KMS-11 (cell line): ENCODE data around the gene RPL13.

Experiments
- H2AFZ ChIP-seq: fragments of 200-600 bp; sonication (generic); 2 replicates; pipeline ENCODE4 v1.6.1; 2016; ENCODE audit warnings: antibody characterized with exemption, mixed run types, low read depth
- H3K27ac ChIP-seq: fragments of 200-600 bp; sonication (generic); 2 replicates; pipeline ENCODE4 v1.6.1; 2016; ENCODE audit warnings: mild to moderate bottlenecking, mixed run types
- H3K27me3 ChIP-seq: fragments of 200-600 bp; sonication (generic); 2 replicates; pipeline ENCODE4 v1.6.1; 2017; ENCODE audit warnings: mild to moderate bottlenecking, low read depth, mixed run types, moderate library complexity; ENCODE audit not compliant: insufficient read depth
- H3K36me3 ChIP-seq: fragments of 200-600 bp; sonication (generic); 2 replicates; pipeline ENCODE4 v1.6.1; 2017; ENCODE audit warnings: mild to moderate bottlenecking, mixed run types; ENCODE audit not compliant: insufficient read depth
- H3K4me1 ChIP-seq: fragments of 200-600 bp; sonication (generic); 2 replicates; pipeline ENCODE4 v1.6.1; 2016; ENCODE audit warnings: mild to moderate bottlenecking, low read depth, mixed run types; ENCODE audit not compliant: poor library complexity, severe bottlenecking
- H3K4me2 ChIP-seq: fragments of 200-600 bp; sonication (generic); 2 replicates; pipeline ENCODE4 v1.7.0; 2016; ENCODE audit warnings: mild to moderate bottlenecking, mixed run types
- H3K4me3 ChIP-seq: fragments of 200-600 bp; sonication (generic); IDR thresholded peaks from 2 replicates; pipeline ENCODE4 v1.6.1; 2017; ENCODE audit warnings: low read depth, low read length, mixed read lengths; ENCODE audit not compliant: insufficient read depth
- H3K79me2 ChIP-seq: fragments of 200-600 bp; sonication (generic); 2 replicates; pipeline ENCODE4 v1.6.1; 2016; ENCODE audit warnings: low read depth, mixed run types; ENCODE audit not compliant: insufficient read depth
- H3K9ac ChIP-seq: fragments of 200-600 bp; sonication (generic); 2 replicates; pipeline ENCODE4 v1.6.1; 2016; ENCODE audit warnings: mild to moderate bottlenecking, mixed run types
- H4K20me1 ChIP-seq: fragments of 200-600 bp; sonication (generic); 2 replicates; pipeline ENCODE4 v1.6.1; 2016; ENCODE audit warnings: mild to moderate bottlenecking, mixed run types; ENCODE audit not compliant: insufficient read depth
- CTCF ChIP-seq: fragments of 200-600 bp; sonication (generic); conservative IDR thresholded peaks from 2 replicates; pipeline ENCODE4 v1.6.1; 2017; ENCODE audit warnings: low read depth, mild to moderate bottlenecking, antibody characterized with exemption, low read length, moderate library complexity, mixed read lengths

RPL13 gene

GRCh38 chr16:89581045-89581695, 20.7 kb downstream of the RPL13 start:
- no peak overlapping the region for H3K4me3 ChIP-seq
- no peaks in the 10 kb centered on the region for H3K27me3 ChIP-seq
- H3K79me2 ChIP-seq: peaks cover 13% of the 10 kb centered on the region; the same call in 1 of the 2 replicates
- no peaks in the 10 kb centered on the region for H3K4me1 ChIP-seq
- no peak overlapping the region for H2AFZ ChIP-seq
- no peak overlapping the region for H3K4me2 ChIP-seq
- H4K20me1 ChIP-seq: no peaks in the 10 kb centered on the region
- TF ChIP-seq CTCF: no peak
- H3K36me3 ChIP-seq: no peaks in the 10 kb centered on the region
- H3K27ac ChIP-seq: no peak overlapping the region
- H3K9ac ChIP-seq: no peak overlapping the region

- H4K20me1 ChIP-seq: no peaks in the 10 kb centered on the region
- 0 out of 2 replicates have a peak, but pooled peaks cover 4% of the 10 kb centered on the region for H3K79me2 ChIP-seq
- no peak overlapping the region for H3K4me3 ChIP-seq
- no peaks in the 10 kb centered on the region for H3K4me1 ChIP-seq
- no peaks in the 10 kb centered on the region for H3K27me3 ChIP-seq
- no peak for TF ChIP-seq CTCF
- no peak overlapping the region for H3K9ac ChIP-seq
- no peak overlapping the region for H3K4me2 ChIP-seq
- H3K36me3 ChIP-seq: no peaks in the 10 kb centered on the region
- H2AFZ ChIP-seq: no peak overlapping the region
- no peak overlapping the region for H3K27ac ChIP-seq
Observed at GRCh38 chr16:89581861-89582563, 21.5 kb downstream of the RPL13 start.

GRCh38 chr16:89582614-89583196, 22.2 kb downstream of the RPL13 start:
- no peaks in the 10 kb centered on the region for H4K20me1 ChIP-seq
- H2AFZ ChIP-seq: no peak overlapping the region
- no peaks in the 10 kb centered on the region for H3K36me3 ChIP-seq
- no peaks in the 10 kb centered on the region for H3K79me2 ChIP-seq
- no peak overlapping the region for H3K9ac ChIP-seq
- TF ChIP-seq CTCF: no peak
- H3K4me2 ChIP-seq: no peak overlapping the region
- H3K4me1 ChIP-seq: no peaks in the 10 kb centered on the region
- H3K4me3 ChIP-seq: no peak overlapping the region
- no peaks in the 10 kb centered on the region for H3K27me3 ChIP-seq
- no peak overlapping the region for H3K27ac ChIP-seq

- H3K4me1 ChIP-seq: no peaks in the 10 kb centered on the region
- no peaks in the 10 kb centered on the region for H3K36me3 ChIP-seq
- H3K27me3 ChIP-seq: no peaks in the 10 kb centered on the region
- H3K4me2 ChIP-seq: no peak overlapping the region
- H4K20me1 ChIP-seq: no peaks in the 10 kb centered on the region
- no peak overlapping the region for H3K9ac ChIP-seq
- H3K79me2 ChIP-seq: no peaks in the 10 kb centered on the region
- H3K4me3 ChIP-seq: no peak overlapping the region
- no peak overlapping the region for H2AFZ ChIP-seq
- TF ChIP-seq CTCF: no peak
- H3K27ac ChIP-seq: no peak overlapping the region
Observed at GRCh38 chr16:89583197-89583894, 22.9 kb downstream of the RPL13 start.
